ENCODE data around the gene EPG5. TPM values are rescaled to one million over a fixed set of nuclear protein-coding genes. Genes with fewer than 3 reads are reported as not detected.

The EPG5 gene
- total and polyA plus RNA-seq, 2 of the 4 experiments (the other 2 are of a cell fraction) = 37.3 to 114 TPM

- 0 out of 2 replicates have a peak, but pooled peaks cover 3% of the 10 kb centered on the region for H3K9me1 ChIP-seq (ENCODE audit: insufficient read depth, low read length)
- H4K8ac ChIP-seq (ENCODE audit: low read depth in 2 of 2, low read length in 2 of 2) = no peak overlapping the region
- BruUV-seq (replicated peaks) = TSS peak; percentile 84
- no peak overlapping the region for H3K9ac ChIP-seq (ENCODE audit: low read depth, low read length)
- H3K79me1 ChIP-seq (ENCODE audit: low read depth in 1 of 2, low read length in 2 of 2) = no peaks in the 10 kb centered on the region
- H4K20me1 ChIP-seq (ENCODE audit: insufficient read depth, low read length) = no peaks in the 10 kb centered on the region
- intact Hi-C loops (cut with micrococcal nuclease) (no loop called here), dilution Hi-C loops (cut with HindIII; ENCODE audit: low sequenced_read_pairs, unreplicated experiment) (no loop called here), in situ Hi-C loops (cut with MboI; ENCODE audit: low sequenced_read_pairs) (no loop called here)
- H2BK20ac ChIP-seq (ENCODE audit: low read depth, low read length) = no peak overlapping the region
- no peak overlapping the region for H2BK120ac ChIP-seq (ENCODE audit: low read depth, low read length)
- no peak overlapping the region for H3K56ac ChIP-seq (ENCODE audit: extremely low read depth, insufficient read depth, low read length)
- no peak overlapping the region for H4K91ac ChIP-seq (ENCODE audit: insufficient read depth, low read depth, low read length)
- H3K9me3 ChIP-seq (ENCODE audit: control insufficient read depth, insufficient read depth, low read length) = no peaks in the 10 kb centered on the region
- H2BK5ac ChIP-seq (ENCODE audit: low read depth, low read length, poor library complexity, severe bottlenecking) = no peak overlapping the region
- no peaks in the 10 kb centered on the region for H3K27me3 ChIP-seq (ENCODE audit: control insufficient read depth, insufficient read depth, low read length)
- ChIA-PET POLR2A (ENCODE audit: unreplicated experiment) (interaction anchor here (0.6 kb wide), 1 partner anchor 102 kb away, joined by 14 read pairs; no protein-coding TSS in a partner anchor), CTCF (no interaction called here)
- TF ChIP-seq RCOR1 (IDR thresholded peaks at IDR 0.05; ENCODE audit: insufficient replicate concordance, low read length) (no peak), MAFK (IDR thresholded peaks at IDR 0.05; ENCODE audit: low read depth, low read length) (no peak), POLR2A (IDR thresholded peaks at IDR 0.05; ENCODE audit: low read depth, low read length) (no peak), SMC3 (IDR thresholded peaks at IDR 0.05; ENCODE audit: low read depth, low read length) (no peak), NFE2L2 (IDR thresholded peaks at IDR 0.05; ENCODE audit: low read depth, low read length) (no peak), CEBPB (IDR thresholded peaks at IDR 0.05; ENCODE audit: low read depth, low read length) (no peak), MAZ (IDR thresholded peaks at IDR 0.05; ENCODE audit: borderline replicate concordance, low read depth, low read length) (no peak), BHLHE40 (IDR thresholded peaks at IDR 0.05; ENCODE audit: low read depth, low read length) (no peak)
- TF ChIP-seq, protein P1, sequence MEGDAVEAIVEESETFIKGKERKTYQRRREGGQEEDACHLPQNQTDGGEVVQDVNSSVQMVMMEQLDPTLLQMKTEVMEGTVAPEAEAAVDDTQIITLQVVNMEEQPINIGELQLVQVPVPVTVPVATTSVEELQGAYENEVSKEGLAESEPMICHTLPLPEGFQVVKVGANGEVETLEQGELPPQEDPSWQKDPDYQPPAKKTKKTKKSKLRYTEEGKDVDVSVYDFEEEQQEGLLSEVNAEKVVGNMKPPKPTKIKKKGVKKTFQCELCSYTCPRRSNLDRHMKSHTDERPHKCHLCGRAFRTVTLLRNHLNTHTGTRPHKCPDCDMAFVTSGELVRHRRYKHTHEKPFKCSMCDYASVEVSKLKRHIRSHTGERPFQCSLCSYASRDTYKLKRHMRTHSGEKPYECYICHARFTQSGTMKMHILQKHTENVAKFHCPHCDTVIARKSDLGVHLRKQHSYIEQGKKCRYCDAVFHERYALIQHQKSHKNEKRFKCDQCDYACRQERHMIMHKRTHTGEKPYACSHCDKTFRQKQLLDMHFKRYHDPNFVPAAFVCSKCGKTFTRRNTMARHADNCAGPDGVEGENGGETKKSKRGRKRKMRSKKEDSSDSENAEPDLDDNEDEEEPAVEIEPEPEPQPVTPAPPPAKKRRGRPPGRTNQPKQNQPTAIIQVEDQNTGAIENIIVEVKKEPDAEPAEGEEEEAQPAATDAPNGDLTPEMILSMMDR (conservative IDR thresholded peaks at IDR 0.05; ENCODE audit: low read depth, low read length) = no peak
- TF ChIP-seq, protein P2, sequence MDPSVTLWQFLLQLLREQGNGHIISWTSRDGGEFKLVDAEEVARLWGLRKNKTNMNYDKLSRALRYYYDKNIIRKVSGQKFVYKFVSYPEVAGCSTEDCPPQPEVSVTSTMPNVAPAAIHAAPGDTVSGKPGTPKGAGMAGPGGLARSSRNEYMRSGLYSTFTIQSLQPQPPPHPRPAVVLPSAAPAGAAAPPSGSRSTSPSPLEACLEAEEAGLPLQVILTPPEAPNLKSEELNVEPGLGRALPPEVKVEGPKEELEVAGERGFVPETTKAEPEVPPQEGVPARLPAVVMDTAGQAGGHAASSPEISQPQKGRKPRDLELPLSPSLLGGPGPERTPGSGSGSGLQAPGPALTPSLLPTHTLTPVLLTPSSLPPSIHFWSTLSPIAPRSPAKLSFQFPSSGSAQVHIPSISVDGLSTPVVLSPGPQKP (IDR thresholded peaks at IDR 0.05; ENCODE audit: borderline replicate concordance, low read depth, low read length) = no peak
- DNase-seq (no peak), ATAC-seq (ENCODE audit: low read depth) (no peak)
- no peak overlapping the region for H3K4me3 ChIP-seq (ENCODE audit: insufficient read depth, low read depth, low read length)
- WGBS, 2 experiments (ENCODE audit: extremely low coverage in 2 of 2, insufficient read length in 1 of 2) = 60% methylated on average over 1 of the region's 4 CpGs; no CpG with 5 or more reads in 1 of the 2 experiments
- H2BK15ac ChIP-seq (ENCODE audit: low read depth, low read length) = no peak overlapping the region
- no peak overlapping the region for H3K4me2 ChIP-seq (ENCODE audit: low read depth, low read length)
- no peak overlapping the region for H3K4ac ChIP-seq (ENCODE audit: low read depth, low read length)
- 0 out of 2 replicates have a peak, but pooled peaks cover 2% of the 10 kb centered on the region for H3K4me1 ChIP-seq (ENCODE audit: control insufficient read depth, insufficient read depth, low read length)
- no peak overlapping the region for H3K27ac ChIP-seq (ENCODE audit: insufficient read depth, low read length)
- no peak overlapping the region for H2AFZ ChIP-seq (replicated peaks; ENCODE audit: low read length, poor library complexity)
- no peak overlapping the region for H2AK5ac ChIP-seq (ENCODE audit: low read depth, low read length)
- H3K23ac ChIP-seq (ENCODE audit: low read depth, low read length) = no peak overlapping the region
- H3K36me3 ChIP-seq (ENCODE audit: control insufficient read depth, insufficient read depth, low read length) = peaks cover 12% of the 10 kb centered on the region
- no peak overlapping the region for H2AK9ac ChIP-seq (replicated peaks; ENCODE audit: low read depth, low read length, poor library complexity)
- no peak overlapping the region for H4K5ac ChIP-seq (ENCODE audit: low read depth, low read length)
- no peak overlapping the region for H3K18ac ChIP-seq (ENCODE audit: low read depth, low read length)
- no peak overlapping the region for H3K14ac ChIP-seq (replicated peaks; ENCODE audit: low read depth, low read length)
Observed at GRCh38 chr18:45984546-45985235, 17.6 kb upstream of the EPG5 start.

Measured in IMR-90 (cell line).